ENCODE measurements around the gene TMEM204. TPM values are rescaled to one million over a fixed set of nuclear protein-coding genes. Genes with fewer than 3 reads are reported as not detected.

The TMEM204 gene
- total RNA-seq, 1 donor from 2014 or later, result 28.8 TPM

Other genes starting within 250 kb of the TMEM204 start
- gene UBE2I, start 224.0 kb upstream of the TMEM204 start, total RNA-seq, result 93.8 TPM
- 5.2 TPM for gene BAIAP3, start 200.0 kb upstream of the TMEM204 start, total RNA-seq
- 55.9 TPM for gene TSR3, start 181.8 kb upstream of the TMEM204 start, total RNA-seq
- 37.6 TPM for gene GNPTG, start 181.7 kb upstream of the TMEM204 start, total RNA-seq
- 16.4 TPM for gene UNKL, start 119.0 kb upstream of the TMEM204 start, total RNA-seq
- gene UQCC4, start 112.9 kb upstream of the TMEM204 start, total RNA-seq, result 13.3 TPM
- 0.27 TPM for gene PERCC1, start 102.6 kb upstream of the TMEM204 start, total RNA-seq
- gene CCDC154, start 89.1 kb upstream of the TMEM204 start, total RNA-seq, result 1.6 TPM
- 53.2 TPM for gene CLCN7, start 58.6 kb upstream of the TMEM204 start, total RNA-seq
- not detected for gene PTX4, start 44.7 kb upstream of the TMEM204 start, total RNA-seq
- 21.6 TPM for gene TELO2, start 40.3 kb upstream of the TMEM204 start, total RNA-seq
- 7.5 TPM for gene IFT140, start 78.4 kb downstream of the TMEM204 start, total RNA-seq
- gene CRAMP1, start 78.7 kb downstream of the TMEM204 start, total RNA-seq, result 11.3 TPM
- gene JPT2, start 144.6 kb downstream of the TMEM204 start, total RNA-seq, result 41.6 TPM
- gene MAPK8IP3, start 172.5 kb downstream of the TMEM204 start, total RNA-seq, result 80.3 TPM
- gene NME3, start 237.9 kb downstream of the TMEM204 start, total RNA-seq, result 38.3 TPM
- 8.1 TPM for gene EME2, start 239.1 kb downstream of the TMEM204 start, total RNA-seq
- gene MRPS34, start 239.5 kb downstream of the TMEM204 start, total RNA-seq, result 85.9 TPM
- 40.8 TPM for gene SPSB3, start 248.9 kb downstream of the TMEM204 start, total RNA-seq
- gene NUBP2, start 249.3 kb downstream of the TMEM204 start, total RNA-seq, result 36.6 TPM